CD4-positive, alpha-beta memory T cell (primary cell): ENCODE data around the gene ADI1. TPM values are rescaled to one million over a fixed set of nuclear protein-coding genes. Genes with fewer than 3 reads are reported as not detected.

Source experiments
- CTCF ChIA-PET: fragments of 350-600 bp; sonication (Branson Sonifier 250); formaldehyde crosslinking; loops from one replicate; lab custom pipeline; 2021; ENCODE audit warnings: inconsistent platforms; ENCODE audit not compliant: partially characterized antibody; lab: Charles Lee
- POLR2A ChIA-PET: fragments of 350-600 bp; sonication (Branson Sonifier 250); formaldehyde crosslinking; loops from one replicate; lab custom pipeline; 2021; ENCODE audit not compliant: partially characterized antibody; lab: Charles Lee
- DNase-seq, 5 donors: peaks; one replicate each; pipeline versions ENCODE4 v3.0.0 to v3.0.0-alpha.2; 2020 to 2022; ENCODE audit warnings: mixed read lengths in 1 of 5
- H3K27ac ChIP-seq: one replicate; pipeline ENCODE4 v1.7.0; 2013; ENCODE audit warnings: low read depth, low read length
- H3K27me3 ChIP-seq: 2 replicates; pipeline ENCODE4 v1.7.0; 2013; ENCODE audit warnings: mild to moderate bottlenecking, low read length, moderate library complexity; ENCODE audit not compliant: insufficient read depth
- H3K36me3 ChIP-seq: 2 replicates; pipeline ENCODE4 v1.7.0; 2013; ENCODE audit warnings: mild to moderate bottlenecking, low read length, moderate library complexity; ENCODE audit not compliant: insufficient read depth
- H3K4me1 ChIP-seq: 2 replicates; pipeline ENCODE4 v1.7.0; 2013; ENCODE audit warnings: mild to moderate bottlenecking, low read length, moderate library complexity; ENCODE audit not compliant: insufficient read depth
- H3K4me3 ChIP-seq, 2 donors: one replicate each; pipeline ENCODE4 v1.7.0; 2013; ENCODE audit warnings: low read length in 2 of 2, mild to moderate bottlenecking in 1 of 2
- H3K9me3 ChIP-seq, 2 donors: one replicate each; pipeline ENCODE4 v1.7.0; 2013; ENCODE audit warnings: low read length in 2 of 2, control low read depth in 1 of 2; ENCODE audit not compliant: control insufficient read depth in 1 of 2
- H3K27ac Mint-ChIP-seq, 7 donors: one replicate each; pipeline ENCODE4 v1.8.0; 2020 to 2021; ENCODE audit warnings: mixed read lengths in 7 of 7, mild to moderate bottlenecking in 6 of 7, inconsistent platforms in 3 of 7, moderate library complexity in 3 of 7
- H3K27me3 Mint-ChIP-seq, 2 donors: one replicate each; pipeline ENCODE4 v1.8.0; 2020 to 2021; ENCODE audit warnings: mixed read lengths in 2 of 2
- H3K36me3 Mint-ChIP-seq, 2 donors: one replicate each; pipeline ENCODE4 v1.8.0; 2020 to 2021; ENCODE audit warnings: mixed read lengths in 2 of 2, inconsistent platforms in 1 of 2, mild to moderate bottlenecking in 1 of 2
- H3K4me1 Mint-ChIP-seq, 4 donors: one replicate each; pipeline ENCODE4 v1.8.0; 2020 to 2021; ENCODE audit warnings: mixed read lengths in 4 of 4, mild to moderate bottlenecking in 1 of 4
- H3K4me3 Mint-ChIP-seq, 8 donors: one replicate each; pipeline ENCODE4 v1.8.0; 2020 to 2021; ENCODE audit warnings: mixed read lengths in 8 of 8, mild to moderate bottlenecking in 7 of 8, moderate library complexity in 6 of 8, inconsistent platforms in 3 of 8
- H3K9me3 Mint-ChIP-seq, 8 donors: one replicate each; pipeline ENCODE4 v1.8.0; 2020 to 2021; ENCODE audit warnings: mixed read lengths in 8 of 8, mild to moderate bottlenecking in 5 of 8, inconsistent platforms in 3 of 8, moderate library complexity in 1 of 8
- intact Hi-C: fragments of 100-400 bp; cut with micrococcal nuclease; formaldehyde crosslinking; loops from one replicate; pipeline ENCODE4 v1.15.1; 2023
- polyA plus RNA-seq, 2 donors: library from polyadenylated mRNA; unstranded; fragments of 300-500 nt; fragmentation: Illumina TruSeq; gene quantifications; one replicate each; pipeline ENCODE4 v1.2.3, GENCODE V29; 2021
- total RNA-seq, 2 experiments: library from RNA; stranded (reverse); gene quantifications; one replicate each; pipeline ENCODE4 v1.2.3, GENCODE V29; 2021

ADI1 gene
- total and polyA plus RNA-seq, 4 experiments from 2014 or later: 32.3 to 115 (median 44.4) TPM

DNA sequence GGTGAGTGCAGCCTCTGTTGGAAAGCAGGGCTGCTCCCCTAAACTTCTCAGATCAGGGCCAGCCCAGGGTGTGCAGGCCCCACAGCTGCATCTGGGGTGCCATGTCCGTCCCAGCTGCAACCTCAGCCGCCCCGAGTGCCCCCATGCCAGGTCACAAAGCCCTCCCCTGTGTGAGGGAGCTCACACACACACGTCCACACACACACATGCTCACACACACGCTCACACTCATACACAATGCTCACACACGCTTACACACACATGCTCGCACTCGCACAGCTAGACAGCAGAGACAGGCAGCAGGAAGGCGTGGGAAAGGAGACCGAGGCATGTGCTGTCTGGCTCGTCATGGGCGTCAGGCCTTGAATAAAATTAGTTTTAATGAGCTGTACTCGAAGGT, 55.4 kb downstream of the ADI1 start:
- H3K27ac Mint-ChIP-seq: peak overlapping the region in 1 of 7 donors; percentile 51
- Histone ChIP-seq H3K4me3 (no peak overlapping the region), H3K27ac (no peak overlapping the region), H3K27me3 (no peaks in the 10 kb centered on the region), H3K9me3 (no peaks in the 10 kb centered on the region), H3K4me1 (peaks cover 3% of the 10 kb centered on the region), H3K36me3 (peaks cover 51% of the 10 kb centered on the region)
- H3K27me3 Mint-ChIP-seq: no peaks in the 10 kb centered on the region
- no peaks in the 10 kb centered on the region for H3K9me3 Mint-ChIP-seq
- ChIA-PET CTCF (interaction anchor here (0.7 to 1.6 kb wide), 7 partner anchors 11 to 188 kb away, joined by 3 to 5 read pairs (median 3); no protein-coding TSS in a partner anchor), POLR2A (no interaction called here)
- intact Hi-C loops: no loop called here
- H3K36me3 Mint-ChIP-seq: peaks cover 43 to 46% of the 10 kb centered on the region in 2 donors
- no peak overlapping the region for H3K4me3 Mint-ChIP-seq
- no peak for DNase-seq
- peaks cover 1 to 7% (median 4%) of the 10 kb centered on the region in 4 donors for H3K4me1 Mint-ChIP-seq

DNA sequence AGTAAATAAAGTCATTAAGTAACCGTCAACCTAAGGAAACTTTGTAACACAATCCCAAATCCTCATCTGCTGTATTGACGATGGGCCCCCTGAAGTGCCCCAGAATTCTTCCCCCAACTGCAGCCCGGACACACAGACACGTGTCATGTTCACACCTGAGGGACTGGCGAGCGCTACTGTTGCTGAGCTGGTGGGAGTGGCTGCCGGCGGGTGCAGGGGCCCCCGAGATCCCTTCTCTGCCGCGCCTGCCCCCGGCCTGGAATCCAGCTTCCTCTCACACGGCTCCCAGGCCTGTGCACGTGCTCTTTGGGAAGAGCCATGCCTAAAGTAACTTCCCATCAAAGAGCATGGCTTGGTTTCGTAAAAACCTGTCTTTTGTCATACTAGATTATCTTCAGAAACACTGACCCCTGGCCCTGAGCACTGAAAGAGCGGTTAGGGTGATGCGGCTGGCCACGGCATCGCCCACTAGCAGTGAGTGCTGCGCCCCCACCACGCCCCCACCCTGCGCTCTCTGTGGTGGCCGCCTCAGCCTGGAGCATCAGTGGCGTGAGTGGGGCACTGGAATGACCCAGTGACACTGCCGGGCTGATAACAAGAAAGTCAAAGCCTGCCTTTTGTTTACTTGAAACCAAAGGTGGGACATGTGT, 56.0 kb downstream of the ADI1 start:
- H3K9me3 Mint-ChIP-seq: no peaks in the 10 kb centered on the region
- H3K4me3 Mint-ChIP-seq: no peak overlapping the region
- H3K27me3 Mint-ChIP-seq: no peaks in the 10 kb centered on the region
- Histone ChIP-seq H3K4me3 (no peak overlapping the region), H3K27ac (no peak overlapping the region), H3K9me3 (no peaks in the 10 kb centered on the region), H3K36me3 (peaks cover 51% of the 10 kb centered on the region), H3K4me1 (peaks cover 3% of the 10 kb centered on the region), H3K27me3 (no peaks in the 10 kb centered on the region)
- H3K36me3 Mint-ChIP-seq: peaks cover 41 to 46% of the 10 kb centered on the region in 2 donors
- CTCF ChIA-PET: interaction anchor here (1.0 to 1.6 kb wide), 5 partner anchors 11 to 189 kb away, joined by 3 to 5 read pairs (median 3); no protein-coding TSS in a partner anchor
- intact Hi-C loops: no loop called here
- no peak overlapping the region for H3K27ac Mint-ChIP-seq
- peaks cover 1 to 6% (median 4%) of the 10 kb centered on the region in 4 donors for H3K4me1 Mint-ChIP-seq
- POLR2A ChIA-PET: no interaction called here
- no peak for DNase-seq

DNA sequence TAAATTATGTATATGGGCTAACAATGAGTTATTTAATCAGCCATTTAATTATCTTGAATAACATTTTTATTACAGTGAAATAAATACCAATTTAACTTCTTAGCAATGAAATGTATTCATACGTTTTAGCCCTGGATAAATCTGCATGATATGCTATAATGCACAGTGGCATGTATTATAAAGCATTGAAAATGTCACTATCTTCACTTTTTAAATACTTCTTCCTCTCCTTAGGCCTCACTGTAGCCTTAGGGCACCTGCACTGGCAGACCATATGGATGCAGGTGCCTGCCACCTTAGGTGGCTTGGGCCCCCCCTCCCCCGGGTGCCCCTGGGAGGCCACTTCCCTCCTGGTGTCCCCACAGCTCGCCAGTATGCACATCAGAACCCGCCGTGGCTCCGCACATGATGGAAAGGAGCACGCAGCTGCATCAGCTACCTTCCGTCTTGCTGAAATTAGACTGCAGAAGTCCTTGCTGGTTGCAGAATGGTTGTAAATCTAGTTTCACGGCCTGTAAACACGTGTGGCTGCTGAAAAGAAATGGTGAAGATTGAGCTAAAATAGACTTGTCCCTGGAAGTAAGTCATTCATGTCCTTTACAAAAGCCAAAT, 56.7 kb downstream of the ADI1 start:
- intact Hi-C loops: loop anchor here (1.0 kb wide), 1 partner anchor 189 kb away; no protein-coding TSS in a partner anchor
- Histone ChIP-seq H3K4me3 (no peak overlapping the region), H3K9me3 (no peaks in the 10 kb centered on the region), H3K4me1 (peaks cover 3% of the 10 kb centered on the region), H3K36me3 (peaks cover 51% of the 10 kb centered on the region), H3K27ac (no peak overlapping the region), H3K27me3 (no peaks in the 10 kb centered on the region)
- no peak overlapping the region for H3K4me3 Mint-ChIP-seq
- no peaks in the 10 kb centered on the region for H3K9me3 Mint-ChIP-seq
- no peaks in the 10 kb centered on the region for H3K27me3 Mint-ChIP-seq
- POLR2A ChIA-PET: no interaction called here
- CTCF ChIA-PET: interaction anchor here (0.9 to 1.6 kb wide), 5 partner anchors 11 to 40 kb away, joined by 3 to 5 read pairs (median 3); no protein-coding TSS in a partner anchor
- H3K4me1 Mint-ChIP-seq: peaks cover 1 to 6% (median 3%) of the 10 kb centered on the region in 4 donors
- H3K36me3 Mint-ChIP-seq: peaks cover 35 to 40% of the 10 kb centered on the region in 2 donors
- no peak for DNase-seq
- H3K27ac Mint-ChIP-seq: no peak overlapping the region

DNA sequence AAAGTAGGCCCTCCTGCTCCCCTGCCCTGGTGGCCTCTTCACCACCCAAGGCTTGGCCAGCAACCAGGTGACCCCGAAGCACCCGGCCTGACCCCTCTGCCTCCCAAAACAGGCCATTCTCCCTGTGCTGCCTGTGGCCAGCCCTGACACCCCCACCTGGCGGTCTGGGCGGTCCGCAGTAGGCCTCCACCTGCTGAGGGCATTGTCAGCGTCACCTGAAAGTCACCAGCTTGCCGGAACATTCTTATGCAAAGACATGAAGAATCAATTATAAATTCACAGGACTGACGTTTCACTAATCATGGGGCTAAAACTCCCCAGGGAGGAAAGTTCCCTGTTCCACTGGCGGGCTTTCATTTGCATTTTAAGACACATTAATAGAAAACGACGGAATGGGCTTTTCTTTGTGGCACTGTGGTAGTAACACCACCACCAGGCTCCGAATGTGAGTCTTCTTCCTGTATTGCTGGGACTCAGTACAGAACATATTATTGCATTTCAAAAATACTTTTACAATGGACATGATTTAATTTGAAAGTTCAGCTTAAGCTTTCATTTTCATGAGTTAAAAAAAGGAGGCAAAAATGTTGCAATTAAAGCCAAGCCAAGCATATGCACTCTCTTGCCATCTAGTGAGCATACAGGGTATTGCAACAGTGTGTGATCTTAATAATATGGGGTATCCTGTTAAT, 57.4 kb downstream of the ADI1 start:
- H3K27ac Mint-ChIP-seq: peak overlapping the region; percentile 22 to 83 (median 66)
- H3K36me3 Mint-ChIP-seq: peaks cover 31 to 37% of the 10 kb centered on the region in 2 donors
- no peak overlapping the region for H3K4me3 Mint-ChIP-seq
- Histone ChIP-seq H3K9me3 (no peaks in the 10 kb centered on the region), H3K27ac (no peak overlapping the region), H3K4me1 (peaks cover 3% of the 10 kb centered on the region), H3K36me3 (peaks cover 46% of the 10 kb centered on the region), H3K27me3 (no peaks in the 10 kb centered on the region), H3K4me3 (no peak overlapping the region)
- intact Hi-C loops: loop anchor here (1.0 kb wide), 1 partner anchor 189 kb away; no protein-coding TSS in a partner anchor
- CTCF ChIA-PET: interaction anchor here (0.6 to 1.0 kb wide), 5 partner anchors 9 to 39 kb away, joined by 3 read pairs; no protein-coding TSS in a partner anchor
- POLR2A ChIA-PET: no interaction called here
- no peaks in the 10 kb centered on the region for H3K9me3 Mint-ChIP-seq
- peaks cover 1 to 6% (median 3%) of the 10 kb centered on the region in 4 donors for H3K4me1 Mint-ChIP-seq
- DNase-seq: peak; percentile 40 to 57 (median 51)
- no peaks in the 10 kb centered on the region for H3K27me3 Mint-ChIP-seq

DNA sequence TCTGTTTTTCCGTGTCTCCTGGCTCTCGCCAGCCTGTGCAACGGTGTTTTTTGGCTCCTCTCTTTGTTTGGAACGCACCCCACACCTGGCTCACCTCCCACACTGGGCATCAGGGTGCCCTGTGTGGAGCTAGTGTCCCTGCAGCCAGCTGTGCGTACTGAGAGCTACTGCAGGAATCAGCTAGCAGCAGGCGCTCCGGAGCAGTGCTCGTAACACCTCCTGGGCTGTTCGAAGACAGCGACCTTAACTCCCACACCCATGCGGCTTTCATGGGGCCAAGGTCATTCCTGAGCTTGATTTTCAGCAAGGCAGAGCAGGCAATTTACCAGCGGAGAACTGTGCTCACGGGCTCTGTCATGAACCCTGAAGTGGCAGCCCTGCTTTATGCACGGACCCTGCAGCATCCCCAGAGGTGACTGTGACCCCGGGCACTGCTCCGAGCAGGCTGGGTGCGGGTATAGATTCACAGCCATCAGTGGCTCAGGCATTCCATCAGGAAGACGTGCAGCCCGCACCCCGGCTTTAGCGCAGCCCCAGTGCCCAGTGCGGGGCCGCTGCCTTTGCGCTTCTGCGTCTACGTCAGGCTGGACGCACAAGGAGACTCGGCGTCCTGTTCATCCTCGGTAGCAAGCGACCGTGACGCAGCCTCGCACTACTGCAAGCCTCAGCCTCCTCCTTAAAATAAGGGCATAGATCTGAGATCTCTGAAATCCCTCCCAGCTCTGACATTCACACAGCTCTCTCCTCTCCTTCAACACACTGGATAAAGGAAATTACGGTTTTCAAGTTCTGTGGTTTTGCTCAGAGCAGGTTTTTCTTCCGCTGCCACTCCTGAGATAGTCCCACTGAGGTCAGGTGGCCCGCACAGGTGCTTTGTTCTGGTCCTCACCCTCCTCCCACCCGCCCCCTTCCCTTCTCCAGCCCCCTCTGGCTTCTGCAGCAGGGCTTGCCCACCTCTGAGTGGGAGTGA, 58.2 kb downstream of the ADI1 start:
- Mint-ChIP-seq H3K4me1 (peaks cover 1 to 6% (median 3%) of the 10 kb centered on the region in 4 donors), H3K4me3 (no peak overlapping the region), H3K36me3 (peaks cover 32 to 37% of the 10 kb centered on the region in 2 donors), H3K9me3 (no peaks in the 10 kb centered on the region), H3K27me3 (no peaks in the 10 kb centered on the region), H3K27ac (peak overlapping the region in 4 of 7 donors; percentile 8 to 70 (median 44))
- peaks cover 3% of the 10 kb centered on the region for H3K4me1 ChIP-seq
- ChIA-PET CTCF (interaction anchor here (0.9 to 1.3 kb wide), 4 partner anchors 8 to 79 kb away, joined by 3 to 4 read pairs (median 3); no protein-coding TSS in a partner anchor), POLR2A (no interaction called here)
- H3K4me3 ChIP-seq: no peak overlapping the region
- intact Hi-C loops: no loop called here
- no peak for DNase-seq
- H3K27me3 ChIP-seq: no peaks in the 10 kb centered on the region
- H3K27ac ChIP-seq: no peak overlapping the region
- H3K9me3 ChIP-seq: no peaks in the 10 kb centered on the region
- H3K36me3 ChIP-seq: peaks cover 38% of the 10 kb centered on the region

DNA sequence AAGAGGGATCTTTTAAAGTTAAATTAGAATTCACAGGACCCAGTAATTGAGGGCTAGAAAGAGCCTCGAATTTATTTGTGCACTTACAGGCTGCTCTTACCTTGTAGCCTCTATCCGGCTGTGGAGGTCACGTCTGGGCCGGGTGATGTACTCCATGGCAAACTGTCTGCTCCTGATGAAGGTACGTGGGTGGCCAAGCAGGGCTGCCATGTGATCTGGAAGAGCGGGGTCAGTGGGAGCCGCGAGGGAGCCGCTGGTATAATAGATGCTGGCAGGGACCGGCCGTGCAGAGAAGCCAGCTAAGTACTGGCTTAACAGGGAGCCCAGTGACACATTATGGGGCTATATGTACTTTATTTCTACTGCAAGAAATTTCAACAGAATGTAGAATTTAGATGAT, 59.2 kb downstream of the ADI1 start:
- no peak for DNase-seq
- Mint-ChIP-seq H3K4me3 (no peak overlapping the region), H3K9me3 (no peaks in the 10 kb centered on the region), H3K36me3 (peaks cover 32 to 38% of the 10 kb centered on the region in 2 donors), H3K27ac (no peak overlapping the region), H3K4me1 (peaks cover 3 to 6% (median 4%) of the 10 kb centered on the region in 4 donors), H3K27me3 (no peaks in the 10 kb centered on the region)
- Histone ChIP-seq H3K27ac (no peak overlapping the region), H3K36me3 (peaks cover 30% of the 10 kb centered on the region), H3K9me3 (no peaks in the 10 kb centered on the region), H3K27me3 (no peaks in the 10 kb centered on the region), H3K4me1 (peaks cover 3% of the 10 kb centered on the region), H3K4me3 (no peak overlapping the region)
- intact Hi-C loops: no loop called here
- ChIA-PET POLR2A (no interaction called here), CTCF (interaction anchor here (1.3 kb wide), 3 partner anchors 11 to 80 kb away, joined by 3 to 4 read pairs (median 3); no protein-coding TSS in a partner anchor)
